Spleen (tissue), 11 donors: Measurements from ENCODE around the gene ITPA. TPM values are rescaled to one million over a fixed set of nuclear protein-coding genes. Genes with fewer than 3 reads are reported as not detected.

Experiments used
- DNase-seq: peaks from one replicate; pipeline ENCODE4 v3.0.0-alpha.2; 2020
- H3K27ac ChIP-seq, 8 donors: fragments of 200-600 bp; sonication (generic) in 7 of 8; 1 replicate in 4 of 8; 2 replicates in 4 of 8; pipeline versions ENCODE4 v1.5.0 to v1.8.0; 2016 to 2021; ENCODE audit warnings: inconsistent platforms in 4 of 8, mild to moderate bottlenecking in 4 of 8, moderate library complexity in 1 of 8
- H3K27me3 ChIP-seq, 7 donors: fragments of 200-600 bp; sonication (generic) in 6 of 7; replicated peaks in 1 of 7; 1 replicate in 4 of 7; 2 replicates in 3 of 7; pipeline versions ENCODE4 v1.5.0 to v1.8.0; 2016 to 2021; ENCODE audit warnings: inconsistent platforms in 3 of 7, mild to moderate bottlenecking in 1 of 7
- H3K36me3 ChIP-seq, 6 donors: fragments of 200-600 bp; sonication (generic) in 5 of 6; 1 replicate in 4 of 6; 2 replicates in 2 of 6; pipeline versions ENCODE4 v1.5.0 to v1.8.0; 2016 to 2021; ENCODE audit warnings: inconsistent platforms in 2 of 6
- H3K4me1 ChIP-seq, 6 donors: fragments of 200-600 bp; sonication (generic) in 5 of 6; 1 replicate in 3 of 6; 2 replicates in 3 of 6; pipeline versions ENCODE4 v1.5.0 to v1.8.0; 2016 to 2021; ENCODE audit warnings: inconsistent platforms in 3 of 6
- H3K4me3 ChIP-seq, 8 donors: fragments of 200-600 bp; sonication (generic) in 7 of 8; 1 replicate in 4 of 8; 2 replicates in 4 of 8; pipeline versions ENCODE4 v1.5.0 to v1.8.0; 2016 to 2021; ENCODE audit warnings: inconsistent platforms in 4 of 8, mild to moderate bottlenecking in 4 of 8, moderate library complexity in 2 of 8
- H3K9me3 ChIP-seq, 8 donors: fragments of 200-600 bp; sonication (generic) in 7 of 8; 1 replicate in 4 of 8; 2 replicates in 4 of 8; pipeline versions ENCODE4 v1.5.0 to v1.8.0; 2016 to 2021; ENCODE audit warnings: inconsistent platforms in 4 of 8
- CTCF ChIP-seq, 11 experiments: fragments of 200-600 bp in 7 of 11; fragments of 450-650 bp in 4 of 11; sonication (generic) in 4 of 11; IDR thresholded peaks in 8 of 11; conservative IDR thresholded peaks in 3 of 11; 1 replicate in 7 of 11; 2 replicates in 4 of 11; pipeline versions ENCODE4 v1.4.0 to v1.8.0; 2016 to 2021; ENCODE audit warnings: antibody characterized with exemption in 11 of 11, inconsistent platforms in 4 of 11, mild to moderate bottlenecking in 1 of 11
- POLR2A ChIP-seq, 3 donors: fragments of 450-650 bp; IDR thresholded peaks; one replicate each; pipeline ENCODE4 v1.5.1; 2017; ENCODE audit warnings: antibody characterized with exemption in 3 of 3, mild to moderate bottlenecking in 1 of 3
- POLR2AphosphoS5 ChIP-seq, 3 donors: sonication (generic); formaldehyde crosslinking; IDR thresholded peaks; one replicate each; pipeline ENCODE4 v1.5.1; 2017; ENCODE audit warnings: antibody characterized with exemption in 3 of 3
- WGBS, 5 donors: extraction: QIAGEN DNeasy Blood & Tissue Kit in 3 of 5; methylation state at CpG; one replicate each; pipeline versions ENCODE4 v1.1.5 to v1.1.7; 2013 to 2018; 5-methylcytosine and 5-hydroxymethylcytosine counted together
- intact Hi-C: fragments of 100-400 bp; cut with DNase I; formaldehyde crosslinking; loops from one replicate; pipeline ENCODE4 v1.15.0; 2023; ENCODE audit warnings: low total_unique reads
- polyA plus RNA-seq, 3 donors: library from polyadenylated mRNA; stranded (reverse); fragments of 200-250 nt; gene quantifications; one replicate each; pipeline ENCODE4 v1.2.1, GENCODE V29; 2013
- total RNA-seq, 7 donors: library from RNA; depleted of rRNA in 3 of 7; stranded (reverse); fragments of >200 nt in 3 of 7; fragmentation: NEBNext Ultra II Directional in 4 of 7; extraction: Animal tissue kit (Norgen Biotek cat#: 25700) in 4 of 7; gene quantifications; one replicate each; pipeline versions ENCODE4 v1.1.0 to v1.2.1, GENCODE V29; 2016 to 2021
- donor health status: healthy with polysubstance abuse.
- donor health status: DM: no; HTN: no; CAD: no; lungs with moderate emphysema.
- donor health status: DM: no; HTN: no; CAD: no.
- donor health status: Bipolar disorder and iron deficiency.
- donor health status: healthy.
- donor health status: DM: no; HTN: no; CAD: no.
- donor health status: DM: yes; HTN: yes; CAD: no.

Gene ITPA
- total and polyA plus RNA-seq, 10 donors: 26.1 to 173 (median 43.9) TPM

DNA sequence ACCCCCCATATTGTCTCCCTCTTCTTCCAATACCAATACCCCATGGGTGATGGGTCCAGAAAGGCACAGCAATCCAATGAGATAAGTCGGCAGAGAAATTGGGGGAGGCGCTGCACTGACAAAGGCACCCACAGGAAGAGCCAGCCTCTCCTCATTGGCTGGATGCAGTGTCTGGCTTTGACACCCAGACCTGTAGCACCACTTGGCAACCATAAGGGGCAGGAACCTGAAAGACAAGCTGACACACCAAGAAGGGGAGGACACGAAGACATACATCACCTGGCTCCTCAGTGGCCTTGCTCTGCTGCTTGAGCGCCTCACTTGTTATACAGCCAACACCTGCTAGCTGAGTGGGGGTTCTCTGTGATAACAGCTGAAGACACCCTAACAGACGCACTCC is 49.1 kb downstream of the ITPA start:
- TF ChIP-seq CTCF (IDR thresholded peaks at IDR 0.05 in 8 of 11, conservative IDR thresholded peaks at IDR 0.05 in 3 of 11) (no peak), POLR2AphosphoS5 (IDR thresholded peaks at IDR 0.05) (no peak), POLR2A (IDR thresholded peaks at IDR 0.05) (no peak)
- peaks cover 0 to 98% (median 67%) of the 10 kb centered on the region in 6 donors for H3K36me3 ChIP-seq
- no peaks in the 10 kb centered on the region for H3K4me1 ChIP-seq
- H3K9me3 ChIP-seq: no peaks in the 10 kb centered on the region
- no peak overlapping the region for H3K4me3 ChIP-seq
- intact Hi-C loops: no loop called here
- H3K27me3 ChIP-seq: no peaks in the 10 kb centered on the region
- WGBS, 5 donors: 91 to 97% (median 93%) methylated on average over 5 of the region's 5 CpGs
- DNase-seq: no peak
- H3K27ac ChIP-seq: no peak overlapping the region

GRCh38 chr20:3262566-3262965 is 53.3 kb downstream of the ITPA start:
- Histone ChIP-seq H3K27me3 (no peaks in the 10 kb centered on the region), H3K27ac (no peak overlapping the region), H3K36me3 (peaks cover 5 to 97% (median 50%) of the 10 kb centered on the region in 6 donors), H3K4me3 (no peak overlapping the region), H3K9me3 (no peaks in the 10 kb centered on the region), H3K4me1 (no peaks in the 10 kb centered on the region)
- DNase-seq: no peak
- intact Hi-C loops: no loop called here
- TF ChIP-seq POLR2AphosphoS5 (IDR thresholded peaks at IDR 0.05) (no peak), POLR2A (IDR thresholded peaks at IDR 0.05) (no peak), CTCF (IDR thresholded peaks at IDR 0.05 in 8 of 11, conservative IDR thresholded peaks at IDR 0.05 in 3 of 11) (no peak)

DNA sequence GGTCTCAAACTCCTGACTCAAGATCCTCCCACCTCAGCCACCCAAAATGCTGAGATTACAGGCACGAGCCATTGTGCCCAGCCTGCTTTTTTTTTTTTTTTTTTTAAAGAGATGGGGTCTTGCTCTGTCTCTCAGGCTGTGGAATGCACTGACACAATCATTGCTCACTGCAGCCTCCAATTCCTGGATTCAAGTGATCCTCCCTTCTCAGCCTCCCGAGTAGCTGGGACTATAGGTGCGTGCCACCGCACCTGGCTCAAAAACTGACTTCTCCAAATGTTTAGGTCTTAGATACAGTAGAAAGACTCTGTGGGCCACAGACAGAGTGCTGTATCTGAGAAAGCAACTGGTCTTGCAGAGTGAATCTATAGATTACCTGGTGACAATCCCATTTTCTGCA is 60.8 kb downstream of the ITPA start:
- H3K9me3 ChIP-seq: no peaks in the 10 kb centered on the region
- H3K4me1 ChIP-seq: no peaks in the 10 kb centered on the region
- intact Hi-C loops: no loop called here
- 91 to 100% (median 95%) methylated on average over 4 of the region's 4 CpGs for WGBS, 5 donors
- H3K27me3 ChIP-seq: no peaks in the 10 kb centered on the region
- peaks cover 0 to 98% (median 24%) of the 10 kb centered on the region in 6 donors for H3K36me3 ChIP-seq
- H3K4me3 ChIP-seq: no peak overlapping the region
- TF ChIP-seq POLR2A (IDR thresholded peaks at IDR 0.05) (no peak), POLR2AphosphoS5 (IDR thresholded peaks at IDR 0.05) (no peak), CTCF (IDR thresholded peaks at IDR 0.05 in 8 of 11, conservative IDR thresholded peaks at IDR 0.05 in 3 of 11) (no peak)
- DNase-seq: no peak
- no peak overlapping the region for H3K27ac ChIP-seq

DNA sequence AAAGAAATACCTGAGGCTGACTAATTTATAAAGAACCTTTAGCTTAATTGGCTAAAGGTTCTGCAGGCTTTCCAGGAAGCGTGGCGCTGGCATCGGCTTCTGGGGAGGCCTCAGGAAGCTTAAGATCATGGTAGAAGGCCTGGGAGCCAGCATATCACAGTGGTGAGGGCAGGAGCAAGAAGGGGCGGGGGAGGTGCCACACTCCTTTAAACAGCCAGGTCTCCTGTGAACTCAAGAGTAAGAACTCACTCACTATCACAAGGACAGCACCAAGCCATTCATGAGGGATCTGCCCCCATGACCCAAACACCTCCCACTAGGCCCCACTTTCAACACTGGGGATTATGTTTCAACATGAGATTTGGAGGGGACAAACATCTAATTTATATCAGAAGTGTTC is 64.1 kb downstream of the ITPA start:
- H3K4me3 ChIP-seq: no peak overlapping the region
- H3K27ac ChIP-seq: no peak overlapping the region
- WGBS, 5 donors: 92 to 95% (median 94%) methylated on average over 4 of the region's 4 CpGs
- H3K36me3 ChIP-seq: peaks cover 0 to 99% (median 33%) of the 10 kb centered on the region in 6 donors
- H3K4me1 ChIP-seq: no peaks in the 10 kb centered on the region
- no peak for DNase-seq
- no peaks in the 10 kb centered on the region for H3K27me3 ChIP-seq
- TF ChIP-seq POLR2AphosphoS5 (IDR thresholded peaks at IDR 0.05): no peak
- TF ChIP-seq CTCF (IDR thresholded peaks at IDR 0.05 in 8 of 11, conservative IDR thresholded peaks at IDR 0.05 in 3 of 11): no peak
- TF ChIP-seq POLR2A (IDR thresholded peaks at IDR 0.05): no peak
- H3K9me3 ChIP-seq: no peaks in the 10 kb centered on the region
- intact Hi-C loops: no loop called here

Other genes with a start within 250 kb of the ITPA start
- 1 to 10 TPM in 2 of 7 donors, under 1 TPM in 2, not detected in 3; 0.70 to 1.7 (median 1.0) TPM for gene GNRH2, start 165.9 kb upstream of the ITPA start, total RNA-seq
- gene GNRH2, start 165.9 kb upstream of the ITPA start, polyA plus RNA-seq: not detected
- gene MRPS26, start 163.4 kb upstream of the ITPA start, total RNA-seq: 10 to 100 TPM; 22.5 to 40.1 (median 25.3) TPM
- 10 to 100 TPM; 44.3 to 64.6 (median 60.6) TPM for gene MRPS26, start 163.4 kb upstream of the ITPA start, polyA plus RNA-seq
- not detected for gene OXT, start 137.9 kb upstream of the ITPA start, total RNA-seq
- under 1 TPM in 2 of 3 donors, not detected in 1; 0.68 to 1.00 TPM for gene OXT, start 137.9 kb upstream of the ITPA start, polyA plus RNA-seq
- gene AVP, start 124.8 kb upstream of the ITPA start, total RNA-seq: 1 to 10 TPM in 1 of 7 donors, not detected in 6; 2.2 TPM
- gene AVP, start 124.8 kb upstream of the ITPA start, polyA plus RNA-seq: not detected
- gene FASTKD5, start 49.6 kb upstream of the ITPA start, total RNA-seq: 10 to 100 TPM; 17.0 to 22.6 (median 18.5) TPM
- 10 to 100 TPM in 1 of 3 donors, 1 to 10 TPM in 2; 8.4 to 11.1 (median 9.0) TPM for gene FASTKD5, start 49.6 kb upstream of the ITPA start, polyA plus RNA-seq
- 1 to 10 TPM; 5.9 to 8.1 (median 7.3) TPM for gene UBOX5, start 49.6 kb upstream of the ITPA start, total RNA-seq
- 1 to 10 TPM; 2.4 to 4.0 (median 2.9) TPM for gene UBOX5, start 49.6 kb upstream of the ITPA start, polyA plus RNA-seq
- gene LZTS3, start 35.9 kb upstream of the ITPA start, total RNA-seq: 1 to 10 TPM; 1.4 to 5.5 (median 2.3) TPM
- gene LZTS3, start 35.9 kb upstream of the ITPA start, polyA plus RNA-seq: 1 to 10 TPM in 1 of 3 donors, under 1 TPM in 2; 0.64 to 1.6 (median 0.96) TPM
- gene DDRGK1, start 4.8 kb upstream of the ITPA start, total RNA-seq: 10 to 100 TPM; 38.2 to 53.7 (median 48.2) TPM
- 10 to 100 TPM; 25.6 to 37.3 (median 28.1) TPM for gene DDRGK1, start 4.8 kb upstream of the ITPA start, polyA plus RNA-seq
- 1 to 10 TPM in 2 of 7 donors, under 1 TPM in 5; 0.52 to 1.6 (median 0.67) TPM for gene SLC4A11, start 29.7 kb downstream of the ITPA start, total RNA-seq
- 1 to 10 TPM in 2 of 3 donors, under 1 TPM in 1; 0.93 to 1.4 (median 1.1) TPM for gene SLC4A11, start 29.7 kb downstream of the ITPA start, polyA plus RNA-seq
- gene DNAAF9, start 198.2 kb downstream of the ITPA start, total RNA-seq: 10 to 100 TPM; 10.9 to 21.4 (median 18.7) TPM
- gene DNAAF9, start 198.2 kb downstream of the ITPA start, polyA plus RNA-seq: 1 to 10 TPM; 1.8 to 4.6 (median 2.4) TPM